Measurements from ENCODE around the gene SRC. TPM values are rescaled to one million over a fixed set of nuclear protein-coding genes. Genes with fewer than 3 reads are reported as not detected.

Gene SRC
- total RNA-seq, 1 donor from 2014 or later: 4.2 TPM

GRCh38 chr20:37342231-37343177 is 3.4 kb upstream of the SRC start:
- no peak for TF ChIP-seq CTCF (IDR thresholded peaks at IDR 0.05; ENCODE audit: borderline replicate concordance)
- H3K4me3 ChIP-seq: no peak overlapping the region
- peaks cover 10% of the 10 kb centered on the region for H3K27me3 ChIP-seq (ENCODE audit: low read depth)
- no peak for DNase-seq
- intact Hi-C loops (cut with micrococcal nuclease): no loop called here
- no peaks in the 10 kb centered on the region for H3K9me3 ChIP-seq (replicated peaks)
- H3K27ac ChIP-seq (replicated peaks): no peak overlapping the region
- H3K36me3 ChIP-seq: no peaks in the 10 kb centered on the region
- peaks cover 22% of the 10 kb centered on the region for H3K4me1 ChIP-seq

DNA sequence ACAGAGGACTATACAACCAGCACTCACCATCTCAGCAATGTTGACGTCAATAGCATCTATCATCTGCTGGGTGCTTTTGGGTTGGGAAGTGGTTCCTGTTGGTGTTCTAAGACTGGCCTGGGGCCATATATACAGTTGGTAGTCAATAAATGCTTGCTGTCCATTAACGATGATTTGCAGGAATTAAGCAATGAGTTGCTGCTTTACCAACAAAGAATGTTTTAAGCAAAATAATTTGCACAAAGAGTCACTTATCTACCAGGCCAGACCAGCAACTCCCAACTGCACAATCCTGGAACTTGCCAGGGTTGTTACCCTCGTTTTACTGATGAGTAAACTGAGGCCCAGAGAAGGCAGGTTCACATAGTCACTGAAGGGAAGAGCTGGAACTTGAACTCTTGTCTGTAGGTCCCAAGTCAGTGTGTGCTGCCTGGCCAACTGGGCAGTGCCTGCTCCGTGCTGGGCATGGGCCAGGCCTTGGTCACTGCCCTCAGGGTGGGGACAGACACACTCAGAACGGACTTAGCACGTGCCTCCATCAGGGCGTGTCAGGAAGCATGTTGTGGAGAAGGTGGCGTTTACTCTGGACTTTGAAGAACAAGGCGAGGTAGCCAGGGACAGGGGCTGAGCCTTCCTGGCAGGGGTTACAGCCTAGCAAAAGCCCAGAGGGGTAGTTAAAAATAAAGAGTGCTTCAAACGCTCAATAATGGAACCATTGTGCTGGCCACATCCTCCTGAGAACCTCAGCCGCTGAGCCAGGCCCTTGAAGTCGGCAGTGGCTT is 2.5 kb upstream of the SRC start:
- no peak overlapping the region for H3K4me3 ChIP-seq
- peaks cover 22% of the 10 kb centered on the region for H3K4me1 ChIP-seq
- H3K36me3 ChIP-seq: no peaks in the 10 kb centered on the region
- H3K27me3 ChIP-seq (ENCODE audit: low read depth): peaks cover 10% of the 10 kb centered on the region
- intact Hi-C loops (cut with micrococcal nuclease): no loop called here
- TF ChIP-seq CTCF (IDR thresholded peaks at IDR 0.05; ENCODE audit: borderline replicate concordance): no peak
- no peak overlapping the region for H3K27ac ChIP-seq (replicated peaks)
- DNase-seq: no peak
- H3K9me3 ChIP-seq (replicated peaks): no peaks in the 10 kb centered on the region

DNA sequence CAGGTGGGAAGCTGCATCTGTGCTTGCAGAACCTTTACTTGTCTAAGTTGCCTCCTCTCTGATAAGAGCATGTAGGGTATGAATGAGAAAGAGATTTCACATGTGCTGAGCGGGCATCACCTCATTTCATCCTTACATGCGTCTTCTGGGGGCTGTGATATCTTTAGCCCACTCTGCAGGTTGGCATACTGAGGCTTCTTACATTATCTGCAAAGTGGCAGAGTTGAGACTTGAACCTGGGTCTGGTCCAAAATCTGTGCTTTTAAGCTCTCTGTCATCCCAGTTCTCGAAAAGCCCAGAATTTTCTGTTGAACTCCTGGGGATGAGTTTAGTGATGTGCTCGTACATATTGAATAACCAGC is 2.0 kb upstream of the SRC start:
- DNase-seq: no peak
- peaks cover 10% of the 10 kb centered on the region for H3K27me3 ChIP-seq (ENCODE audit: low read depth)
- no peak overlapping the region for H3K27ac ChIP-seq (replicated peaks)
- H3K9me3 ChIP-seq (replicated peaks): no peaks in the 10 kb centered on the region
- intact Hi-C loops (cut with micrococcal nuclease): no loop called here
- peaks cover 22% of the 10 kb centered on the region for H3K4me1 ChIP-seq
- no peak for TF ChIP-seq CTCF (IDR thresholded peaks at IDR 0.05; ENCODE audit: borderline replicate concordance)
- no peaks in the 10 kb centered on the region for H3K36me3 ChIP-seq
- no peak overlapping the region for H3K4me3 ChIP-seq

DNA sequence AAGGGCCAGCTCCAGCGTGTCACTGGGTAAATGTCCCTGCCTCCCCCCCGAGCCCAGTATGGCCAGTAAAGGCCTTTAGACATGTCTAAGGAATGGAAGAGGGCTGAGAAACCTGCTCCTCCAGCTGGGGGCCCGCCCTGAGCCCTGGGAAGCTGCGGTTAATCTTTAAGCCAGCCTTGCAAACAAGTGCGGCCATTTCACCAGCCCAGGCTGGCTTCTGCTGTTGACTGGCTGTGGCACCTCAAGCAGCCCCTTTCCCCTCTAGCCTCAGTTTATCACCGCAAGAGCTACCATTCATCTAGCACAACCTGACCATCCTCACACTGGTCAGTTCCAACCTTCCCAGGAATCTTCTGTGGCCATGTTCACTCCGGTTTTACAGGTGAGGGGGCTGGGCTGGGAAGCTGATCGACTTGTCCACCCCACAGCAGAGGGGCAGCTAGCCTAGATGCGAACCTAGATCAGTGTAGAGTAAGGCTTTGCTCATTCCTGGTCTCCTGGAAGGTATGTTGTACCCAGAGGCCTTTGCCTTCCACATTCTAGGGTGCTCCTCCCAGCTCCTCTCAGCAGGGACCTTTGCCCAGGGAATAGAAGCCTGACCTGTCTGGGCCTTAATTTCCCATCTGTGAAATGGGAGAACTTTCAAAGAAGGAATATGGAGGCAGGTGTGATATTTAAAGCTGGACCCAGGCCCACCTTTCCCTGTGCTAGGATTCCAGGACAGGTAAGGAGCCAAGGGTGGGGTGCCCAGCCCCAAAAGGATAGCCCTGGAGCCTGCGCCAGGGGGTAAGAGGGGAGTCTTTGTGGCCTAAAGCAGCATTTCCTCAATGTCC is 1.2 kb upstream of the SRC start:
- peaks cover 27% of the 10 kb centered on the region for H3K4me1 ChIP-seq
- peak overlapping the region; percentile 76 for H3K4me3 ChIP-seq
- H3K27ac ChIP-seq (replicated peaks): no peak overlapping the region
- DNase-seq: no peak
- intact Hi-C loops (cut with micrococcal nuclease): no loop called here
- no peaks in the 10 kb centered on the region for H3K36me3 ChIP-seq
- H3K27me3 ChIP-seq (ENCODE audit: low read depth): peaks cover 10% of the 10 kb centered on the region
- H3K9me3 ChIP-seq (replicated peaks): no peaks in the 10 kb centered on the region
- no peak for TF ChIP-seq CTCF (IDR thresholded peaks at IDR 0.05; ENCODE audit: borderline replicate concordance)

DNA sequence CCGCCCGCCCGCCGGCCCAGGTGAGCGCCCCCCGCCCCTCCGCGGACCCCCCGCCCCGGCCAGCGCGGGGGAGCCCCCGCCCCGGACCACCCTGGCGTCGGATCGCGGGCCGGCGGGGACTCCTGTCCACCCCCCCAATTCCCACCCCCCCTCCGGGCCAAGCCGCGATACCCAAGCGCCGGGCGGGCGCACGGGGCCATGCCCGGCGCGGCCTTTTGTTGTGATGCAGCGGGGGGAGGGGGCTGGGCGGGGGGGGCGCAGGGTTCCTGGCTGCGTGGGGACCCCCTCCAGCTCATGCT is 245 bp downstream of the SRC start:
- Histone ChIP-seq H3K4me1 (peaks cover 30% of the 10 kb centered on the region), H3K27ac (replicated peaks) (peak overlapping the region; percentile 80), H3K4me3 (peak overlapping the region; percentile 76), H3K9me3 (replicated peaks) (no peaks in the 10 kb centered on the region), H3K36me3 (no peaks in the 10 kb centered on the region), H3K27me3 (ENCODE audit: low read depth) (peaks cover 10% of the 10 kb centered on the region)
- no peak for TF ChIP-seq CTCF (IDR thresholded peaks at IDR 0.05; ENCODE audit: borderline replicate concordance)
- DNase-seq: no peak
- intact Hi-C loops (cut with micrococcal nuclease): no loop called here

All from left ventricle myocardium inferior (tissue), 1 donor.